Neutrophil (primary cell): Measurements from ENCODE around the gene LRRC8A.

Experiments used
- H3K27ac ChIP-seq: fragments of 200-600 bp; sonication (generic); 2 replicates; pipeline ENCODE4 v1.5.1; 2016; ENCODE audit warnings: mild to moderate bottlenecking, moderate library complexity
- H3K27me3 ChIP-seq: fragments of 200-600 bp; sonication (generic); 2 replicates; pipeline ENCODE4 v1.6.0; 2016; ENCODE audit warnings: mild to moderate bottlenecking
- H3K36me3 ChIP-seq: fragments of 200-600 bp; sonication (generic); 2 replicates; pipeline ENCODE4 v1.5.1; 2017
- H3K4me1 ChIP-seq, 2 experiments: fragments of 200-600 bp in 1 of 2; sonication (generic) in 1 of 2; 1 replicate in 1 of 2; 2 replicates in 1 of 2; pipeline versions ENCODE4 v1.5.1 to v1.6.1; 2013 to 2016; ENCODE audit warnings: low read depth in 1 of 2, low read length in 1 of 2, mild to moderate bottlenecking in 1 of 2, moderate library complexity in 1 of 2; ENCODE audit not compliant: control insufficient read depth in 1 of 2, insufficient read depth in 1 of 2
- H3K4me3 ChIP-seq, 2 experiments: fragments of 200-600 bp in 1 of 2; sonication (generic) in 1 of 2; 1 replicate in 1 of 2; 2 replicates in 1 of 2; pipeline ENCODE4 v1.5.1; 2013 to 2016; ENCODE audit warnings: low read depth in 1 of 2, low read length in 1 of 2, mild to moderate bottlenecking in 1 of 2, moderate library complexity in 1 of 2
- H3K9me3 ChIP-seq: fragments of 200-600 bp; sonication (generic); 2 replicates; pipeline ENCODE4 v1.5.1; 2016
- TF ChIP-seq, protein P1 (sequence below): fragments of 200-600 bp; sonication (generic); IDR thresholded peaks from 2 replicates; pipeline ENCODE4 v1.5.1; 2016; ENCODE audit warnings: antibody characterized with exemption

The LRRC8A gene

DNA sequence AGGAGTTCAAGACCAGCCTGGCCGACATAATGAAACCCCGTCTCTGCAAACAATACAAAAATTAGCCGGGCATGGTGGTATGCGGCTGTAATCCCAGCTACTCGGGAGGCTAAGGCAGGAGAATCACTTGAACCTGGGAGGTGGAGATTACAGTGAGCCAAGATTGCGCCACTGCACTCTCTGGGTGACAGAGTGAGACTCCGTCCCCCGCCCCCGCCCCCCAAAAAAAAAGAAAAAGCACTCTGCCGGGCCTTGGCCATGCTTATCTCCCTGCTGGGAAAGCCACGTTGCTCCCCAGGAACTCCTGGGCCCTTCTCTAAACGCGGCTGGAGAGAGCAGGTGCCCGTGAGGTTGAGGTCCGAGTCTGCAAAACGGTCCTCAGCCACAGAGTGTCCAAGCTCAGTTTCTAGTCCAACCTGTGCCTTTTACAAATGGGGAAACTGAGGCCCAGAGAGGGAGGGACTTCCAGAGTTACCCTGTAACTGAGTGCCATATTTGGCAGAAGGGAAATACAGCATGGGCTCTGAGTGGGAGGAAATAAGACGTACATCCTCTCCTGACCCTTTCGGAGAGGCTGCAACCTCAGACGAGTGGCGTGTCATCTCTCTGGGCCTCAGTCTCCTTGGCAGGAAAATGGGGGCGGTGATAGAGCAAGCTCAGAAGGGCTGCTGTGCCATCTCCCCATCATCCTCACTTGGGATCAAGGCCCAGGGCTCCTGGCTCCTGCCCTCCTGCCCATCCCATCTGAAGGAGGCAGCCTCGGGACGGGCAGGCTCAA, 32.3 kb downstream of the LRRC8A start:
- no peaks in the 10 kb centered on the region for H3K4me1 ChIP-seq
- no peaks in the 10 kb centered on the region for H3K27me3 ChIP-seq
- H3K36me3 ChIP-seq = peaks cover 56% of the 10 kb centered on the region
- H3K9me3 ChIP-seq = no peaks in the 10 kb centered on the region
- no peak overlapping the region for H3K4me3 ChIP-seq
- TF ChIP-seq, protein P1, sequence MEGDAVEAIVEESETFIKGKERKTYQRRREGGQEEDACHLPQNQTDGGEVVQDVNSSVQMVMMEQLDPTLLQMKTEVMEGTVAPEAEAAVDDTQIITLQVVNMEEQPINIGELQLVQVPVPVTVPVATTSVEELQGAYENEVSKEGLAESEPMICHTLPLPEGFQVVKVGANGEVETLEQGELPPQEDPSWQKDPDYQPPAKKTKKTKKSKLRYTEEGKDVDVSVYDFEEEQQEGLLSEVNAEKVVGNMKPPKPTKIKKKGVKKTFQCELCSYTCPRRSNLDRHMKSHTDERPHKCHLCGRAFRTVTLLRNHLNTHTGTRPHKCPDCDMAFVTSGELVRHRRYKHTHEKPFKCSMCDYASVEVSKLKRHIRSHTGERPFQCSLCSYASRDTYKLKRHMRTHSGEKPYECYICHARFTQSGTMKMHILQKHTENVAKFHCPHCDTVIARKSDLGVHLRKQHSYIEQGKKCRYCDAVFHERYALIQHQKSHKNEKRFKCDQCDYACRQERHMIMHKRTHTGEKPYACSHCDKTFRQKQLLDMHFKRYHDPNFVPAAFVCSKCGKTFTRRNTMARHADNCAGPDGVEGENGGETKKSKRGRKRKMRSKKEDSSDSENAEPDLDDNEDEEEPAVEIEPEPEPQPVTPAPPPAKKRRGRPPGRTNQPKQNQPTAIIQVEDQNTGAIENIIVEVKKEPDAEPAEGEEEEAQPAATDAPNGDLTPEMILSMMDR = no peak
- H3K27ac ChIP-seq = no peak overlapping the region

DNA sequence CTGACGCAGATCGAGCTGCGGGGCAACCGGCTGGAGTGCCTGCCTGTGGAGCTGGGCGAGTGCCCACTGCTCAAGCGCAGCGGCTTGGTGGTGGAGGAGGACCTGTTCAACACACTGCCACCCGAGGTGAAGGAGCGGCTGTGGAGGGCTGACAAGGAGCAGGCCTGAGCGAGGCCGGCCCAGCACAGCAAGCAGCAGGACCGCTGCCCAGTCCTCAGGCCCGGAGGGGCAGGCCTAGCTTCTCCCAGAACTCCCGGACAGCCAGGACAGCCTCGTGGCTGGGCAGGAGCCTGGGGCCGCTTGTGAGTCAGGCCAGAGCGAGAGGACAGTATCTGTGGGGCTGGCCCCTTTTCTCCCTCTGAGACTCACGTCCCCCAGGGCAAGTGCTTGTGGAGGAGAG, 34.3 kb downstream of the LRRC8A start:
- Histone ChIP-seq H3K27me3 (no peaks in the 10 kb centered on the region), H3K4me3 (no peak overlapping the region), H3K4me1 (no peaks in the 10 kb centered on the region), H3K9me3 (no peaks in the 10 kb centered on the region), H3K36me3 (peaks cover 37% of the 10 kb centered on the region), H3K27ac (no peak overlapping the region)
- TF ChIP-seq, protein P1 = no peak

DNA sequence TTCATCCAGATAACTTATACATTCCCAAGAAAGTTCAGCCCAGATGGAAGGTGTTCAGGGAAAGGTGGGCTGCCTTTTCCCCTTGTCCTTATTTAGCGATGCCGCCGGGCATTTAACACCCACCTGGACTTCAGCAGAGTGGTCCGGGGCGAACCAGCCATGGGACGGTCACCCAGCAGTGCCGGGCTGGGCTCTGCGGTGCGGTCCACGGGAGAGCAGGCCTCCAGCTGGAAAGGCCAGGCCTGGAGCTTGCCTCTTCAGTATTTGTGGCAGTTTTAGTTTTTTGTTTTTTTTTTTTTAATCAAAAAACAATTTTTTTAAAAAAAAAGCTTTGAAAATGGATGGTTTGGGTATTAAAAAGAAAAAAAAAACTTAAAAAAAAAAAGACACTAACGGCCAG, 34.8 kb downstream of the LRRC8A start:
- H3K27ac ChIP-seq = no peak overlapping the region
- peaks cover 37% of the 10 kb centered on the region for H3K36me3 ChIP-seq
- peaks cover under 1% of the 10 kb centered on the region for H3K27me3 ChIP-seq
- no peaks in the 10 kb centered on the region for H3K9me3 ChIP-seq
- H3K4me1 ChIP-seq = no peaks in the 10 kb centered on the region
- H3K4me3 ChIP-seq = no peak overlapping the region
- TF ChIP-seq, protein P1 = no peak

DNA sequence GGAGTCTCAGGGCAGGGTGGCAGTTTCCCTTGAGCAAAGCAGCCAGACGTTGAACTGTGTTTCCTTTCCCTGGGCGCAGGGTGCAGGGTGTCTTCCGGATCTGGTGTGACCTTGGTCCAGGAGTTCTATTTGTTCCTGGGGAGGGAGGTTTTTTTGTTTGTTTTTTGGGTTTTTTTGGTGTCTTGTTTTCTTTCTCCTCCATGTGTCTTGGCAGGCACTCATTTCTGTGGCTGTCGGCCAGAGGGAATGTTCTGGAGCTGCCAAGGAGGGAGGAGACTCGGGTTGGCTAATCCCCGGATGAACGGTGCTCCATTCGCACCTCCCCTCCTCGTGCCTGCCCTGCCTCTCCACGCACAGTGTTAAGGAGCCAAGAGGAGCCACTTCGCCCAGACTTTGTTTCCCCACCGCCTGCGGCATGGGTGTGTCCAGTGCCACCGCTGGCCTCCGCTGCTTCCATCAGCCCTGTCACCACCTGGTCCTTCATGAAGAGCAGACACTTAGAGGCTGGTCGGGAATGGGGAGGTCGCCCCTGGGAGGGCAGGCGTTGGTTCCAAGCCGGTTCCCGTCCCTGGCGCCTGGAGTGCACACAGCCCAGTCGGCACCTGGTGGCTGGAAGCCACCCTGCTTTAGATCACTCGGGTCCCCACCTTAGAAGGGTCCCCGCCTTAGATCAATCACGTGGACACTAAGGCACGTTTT, 35.4 kb downstream of the LRRC8A start:
- Histone ChIP-seq H3K4me1 (peaks cover 0 to 4% of the 10 kb centered on the region in 2 experiments), H3K36me3 (peaks cover 37% of the 10 kb centered on the region), H3K27me3 (peaks cover 6% of the 10 kb centered on the region), H3K9me3 (no peaks in the 10 kb centered on the region), H3K27ac (no peak overlapping the region), H3K4me3 (no peak overlapping the region)
- TF ChIP-seq, protein P1 = no peak

DNA sequence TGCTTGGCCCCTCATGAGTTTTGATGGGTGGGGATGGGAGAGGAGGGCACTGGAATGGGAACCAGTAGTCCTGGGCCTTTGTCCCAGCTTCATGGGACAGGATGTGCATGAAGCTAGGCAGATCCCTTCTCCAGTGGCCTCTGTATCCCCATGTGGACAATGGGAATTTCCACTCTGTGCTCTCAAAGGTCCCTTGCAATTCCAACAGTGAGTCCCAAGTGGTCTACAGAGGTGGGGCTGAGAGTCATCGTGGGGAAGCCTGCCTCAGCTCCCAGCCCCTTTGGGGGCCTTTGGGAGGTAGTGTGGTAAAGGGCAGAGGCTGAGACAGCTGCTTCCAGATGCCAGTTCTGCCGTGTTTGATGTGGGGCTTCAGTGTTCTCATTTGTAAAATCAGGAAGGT, 37.0 kb downstream of the LRRC8A start:
- H3K27me3 ChIP-seq = peaks cover 14% of the 10 kb centered on the region
- TF ChIP-seq, protein P1 = no peak
- H3K4me1 ChIP-seq = peaks cover 4 to 7% of the 10 kb centered on the region in 2 experiments
- peaks cover 30% of the 10 kb centered on the region for H3K36me3 ChIP-seq
- no peak overlapping the region for H3K27ac ChIP-seq
- H3K4me3 ChIP-seq = no peak overlapping the region
- no peaks in the 10 kb centered on the region for H3K9me3 ChIP-seq
